Stimulated activated CD4-positive, alpha-beta T cell treated with anti-CD3 and anti-CD28 coated beads, Interleukin-1b, Interleukin-23, amount 100 ng/mL, for 24 hours (primary cell): ENCODE data around the gene LRWD1.

Source experiments
- DNase-seq, 4 experiments: peaks; one replicate each; pipeline ENCODE4 v3.0.0-alpha.2; 2020; ENCODE audit warnings: low read depth in 4 of 4, low spot score in 1 of 4

LRWD1 gene

DNA sequence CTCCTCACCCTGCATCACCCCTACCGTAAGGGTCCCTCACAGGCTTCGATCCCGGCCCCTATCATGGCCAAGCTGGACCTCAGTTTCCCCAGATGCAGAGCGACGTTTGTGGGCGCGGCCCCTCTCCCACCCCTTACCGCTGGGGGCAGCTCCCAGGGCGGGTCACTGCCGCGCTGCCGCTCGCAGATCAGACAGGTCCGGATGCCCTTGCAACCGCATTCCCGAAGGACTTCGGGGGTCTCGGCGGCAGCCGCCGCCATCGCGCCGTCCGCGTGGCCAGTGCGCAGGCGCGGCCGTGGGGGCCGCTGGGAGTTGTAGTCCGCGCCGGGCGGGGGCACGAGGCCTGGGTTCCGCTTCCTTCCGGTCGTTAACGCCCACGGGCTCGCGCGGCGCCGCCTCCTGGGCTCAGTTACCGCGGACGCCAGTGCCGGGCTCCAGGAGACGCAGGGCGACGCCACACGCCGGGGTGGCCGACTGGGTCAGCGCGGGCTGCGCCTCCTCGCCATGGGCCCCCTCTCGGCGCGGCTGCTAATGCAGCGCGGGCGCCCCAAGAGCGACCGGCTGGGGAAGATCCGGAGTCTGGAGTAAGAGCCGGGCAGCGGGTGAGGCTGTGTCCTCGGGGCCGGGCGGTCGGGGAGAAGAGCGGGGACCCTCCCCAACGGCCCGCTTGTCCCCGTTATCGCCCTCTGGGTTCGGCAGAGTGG, at the start of gene LRWD1, which contains the start of gene ALKBH4:
LRWD1 (plus strand) TSS at position 408 of the 704 bp plus-strand sequence; CDS start at position 505, 97 bp downstream.
ALKBH4 (minus strand) TSS at position 287 of the 704 bp plus-strand sequence; CDS start at position 260, 27 bp downstream.
- peak; percentile 90 to 96 (median 94) for DNase-seq

DNA sequence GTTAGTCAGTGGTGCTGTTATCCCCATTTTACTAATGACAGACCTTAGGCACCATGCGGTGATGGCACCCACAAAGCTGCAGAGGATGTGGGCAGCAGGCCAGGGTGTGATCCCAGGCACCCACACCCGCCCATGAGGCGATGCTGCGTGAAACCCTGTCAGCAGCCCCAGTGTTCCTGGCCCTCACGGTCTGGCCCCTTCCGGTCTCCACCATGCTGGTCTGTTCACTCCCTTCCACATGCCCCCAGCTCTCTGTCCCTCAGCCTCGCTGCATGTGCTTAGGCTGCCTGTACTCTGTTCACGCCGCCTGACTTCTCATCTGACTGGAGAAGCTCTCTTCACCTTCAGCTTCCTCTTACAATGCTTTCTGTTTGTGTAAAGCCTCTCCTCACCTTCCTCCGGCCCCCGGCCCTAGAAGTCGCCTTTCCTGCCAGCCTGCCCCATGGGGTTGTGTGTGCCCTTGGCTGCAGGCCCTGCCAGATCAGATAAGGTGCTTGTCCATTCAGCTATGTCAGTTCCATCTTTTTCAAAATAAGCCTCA, 49.0 kb upstream of the LRWD1 start:
- peak in 1 of 4 experiments; percentile 59 for DNase-seq

DNA sequence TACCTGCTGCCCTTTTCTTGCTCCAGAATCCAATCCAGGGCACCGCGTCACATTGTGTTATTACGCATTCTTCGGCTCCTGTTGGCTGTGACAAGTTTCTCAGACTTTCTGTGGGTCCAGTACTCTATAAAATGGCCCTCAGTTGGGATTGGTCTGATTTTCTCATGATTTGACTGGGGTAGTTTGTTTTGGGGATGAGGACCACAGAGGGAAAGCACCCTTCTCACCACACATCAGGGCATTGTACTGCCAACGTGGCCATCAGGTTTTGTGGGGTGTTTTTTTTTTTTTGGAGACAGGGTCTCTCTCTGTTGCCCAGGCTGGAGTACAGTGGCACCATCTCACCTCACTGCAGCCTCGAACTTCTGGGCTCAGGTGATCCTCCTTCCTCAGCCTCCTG, 48.4 kb upstream of the LRWD1 start:
- no peak for DNase-seq

DNA sequence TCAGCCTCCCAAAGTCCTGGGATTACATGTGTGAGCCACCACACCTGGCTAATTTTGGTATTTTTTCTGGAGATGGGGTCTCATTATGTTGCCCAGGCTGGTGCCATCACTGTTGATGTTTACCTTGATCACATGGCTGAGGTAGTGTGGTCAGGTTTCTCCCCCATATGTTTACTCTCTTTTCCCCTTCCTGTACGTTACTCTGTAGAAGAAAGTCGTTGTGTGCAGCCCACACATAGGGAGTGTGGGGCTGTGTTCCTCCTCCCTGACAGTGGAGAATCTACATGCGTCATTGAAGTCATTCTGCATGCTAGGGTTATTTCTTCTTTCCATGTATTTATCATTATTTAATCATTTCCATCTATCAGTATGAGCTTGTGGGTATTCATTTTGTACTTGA, 47.7 kb upstream of the LRWD1 start:
- no peak for DNase-seq

DNA sequence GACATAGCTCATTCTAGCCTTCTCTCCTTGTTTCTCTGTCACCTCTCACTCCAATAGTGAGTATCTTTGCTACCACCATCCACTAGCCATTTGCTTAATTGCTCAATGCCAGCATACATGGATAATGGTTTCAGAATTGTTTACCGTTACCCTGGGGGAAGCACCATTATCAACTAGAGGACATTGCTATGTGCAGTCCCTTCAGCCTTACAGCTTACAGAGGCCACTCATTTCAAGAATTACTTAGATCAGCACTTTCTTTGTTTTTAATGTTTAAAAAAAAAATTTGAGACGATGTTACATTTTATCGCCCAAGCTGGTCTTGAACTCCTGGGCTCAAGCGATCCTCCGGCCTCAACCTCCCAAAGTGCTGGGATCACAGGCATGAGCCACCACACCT, 46.2 kb upstream of the LRWD1 start:
- no peak for DNase-seq

DNA sequence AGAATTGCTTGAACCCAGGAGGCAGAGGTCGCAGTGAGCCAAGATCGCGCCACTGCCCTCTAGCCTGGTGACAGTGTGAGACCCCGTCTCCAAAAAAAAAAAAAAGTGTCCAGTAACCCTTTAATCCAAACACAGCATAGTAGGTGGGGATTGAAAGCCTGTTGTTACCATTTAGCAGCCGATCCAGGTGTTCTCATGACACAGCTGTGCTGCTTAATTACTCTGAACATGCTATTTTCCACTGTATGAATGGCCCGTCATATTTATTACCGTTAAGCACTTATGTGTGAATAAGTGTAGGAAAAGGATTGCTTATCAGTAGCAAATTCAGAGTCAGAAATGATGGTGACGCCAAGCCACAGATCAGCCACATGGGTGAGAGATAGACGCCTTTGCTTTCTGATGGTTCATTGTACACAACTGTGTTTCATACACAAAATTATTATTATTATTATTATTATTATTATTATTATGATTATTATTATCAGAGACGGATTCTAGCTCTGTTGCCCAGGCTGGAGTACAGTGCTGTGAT, 43.0 kb upstream of the LRWD1 start:
- DNase-seq: no peak

DNA sequence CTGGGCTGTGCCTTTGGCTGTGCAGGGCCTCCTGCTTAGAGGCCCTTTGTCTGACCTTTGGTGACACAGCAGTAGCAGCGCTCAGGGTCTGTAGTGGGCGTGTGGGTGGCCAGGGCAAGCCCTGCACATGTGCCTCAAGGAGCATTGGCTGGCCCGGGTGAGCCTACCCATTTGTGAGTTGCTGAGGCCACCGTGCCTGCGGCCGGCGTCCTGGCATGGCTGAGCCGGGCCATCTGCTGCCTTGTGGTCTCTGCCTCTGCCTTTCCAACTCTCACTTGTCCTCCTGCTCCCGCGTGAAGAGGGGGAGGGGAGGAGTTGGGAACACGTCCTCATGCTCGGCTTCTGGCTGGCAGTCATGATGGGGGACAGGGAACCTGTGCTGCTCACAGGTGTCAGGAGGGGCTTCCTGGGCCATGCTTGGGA, 40.6 kb upstream of the LRWD1 start:
- no peak for DNase-seq

DNA sequence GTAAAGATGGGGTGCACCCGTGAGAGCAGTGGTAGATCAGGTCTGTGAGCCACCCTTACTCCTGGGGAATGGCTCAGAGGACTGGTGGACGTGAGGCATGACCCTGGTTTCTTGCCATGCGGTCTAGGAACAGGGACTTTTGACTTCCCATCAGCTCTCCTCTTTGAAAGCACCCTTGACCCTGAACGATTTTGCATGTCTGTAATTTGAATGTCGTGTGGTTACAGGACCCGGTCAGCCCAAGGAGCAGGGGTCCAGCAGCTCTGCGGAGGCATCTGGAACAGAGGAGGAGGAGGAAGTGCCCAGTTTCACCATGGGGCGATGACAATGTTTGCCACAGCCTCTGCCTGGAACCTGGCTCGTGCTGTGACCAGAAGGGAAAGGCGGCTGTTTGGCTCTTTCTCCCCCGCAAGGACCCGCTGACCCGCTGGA, 40.0 kb upstream of the LRWD1 start:
- DNase-seq: no peak

DNA sequence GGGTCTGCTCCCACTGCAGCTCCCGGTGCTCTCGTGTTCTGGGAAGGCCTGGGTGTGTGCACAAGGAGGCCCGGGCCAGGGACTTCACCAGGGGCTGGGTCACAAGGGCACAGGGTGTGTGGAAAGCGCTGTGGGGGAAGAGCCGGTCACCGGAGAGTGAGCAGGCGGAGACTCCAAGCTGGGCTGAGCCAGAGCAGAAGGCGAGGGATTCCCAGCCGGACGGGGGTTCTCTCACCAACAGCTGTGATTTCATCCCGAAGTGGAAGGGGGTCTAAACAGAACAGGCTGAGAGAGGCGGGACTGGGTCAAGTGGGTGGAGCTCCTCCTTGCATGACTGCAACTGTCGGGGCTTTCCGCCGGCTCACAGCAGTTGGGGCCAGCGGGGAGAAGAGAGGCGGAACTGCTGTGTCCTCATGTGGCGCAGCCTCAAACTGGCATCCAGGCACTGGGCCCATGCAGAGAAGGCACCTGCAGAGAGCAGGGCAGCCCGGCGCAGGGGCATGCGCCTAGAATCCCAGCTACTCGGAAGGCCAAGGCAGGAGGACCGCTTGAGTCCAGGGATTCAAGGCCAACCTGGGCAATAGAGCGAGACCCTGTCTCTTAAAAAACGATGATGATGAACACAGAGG, 39.0 kb upstream of the LRWD1 start:
- peak; percentile 61 to 76 (median 67) for DNase-seq

DNA sequence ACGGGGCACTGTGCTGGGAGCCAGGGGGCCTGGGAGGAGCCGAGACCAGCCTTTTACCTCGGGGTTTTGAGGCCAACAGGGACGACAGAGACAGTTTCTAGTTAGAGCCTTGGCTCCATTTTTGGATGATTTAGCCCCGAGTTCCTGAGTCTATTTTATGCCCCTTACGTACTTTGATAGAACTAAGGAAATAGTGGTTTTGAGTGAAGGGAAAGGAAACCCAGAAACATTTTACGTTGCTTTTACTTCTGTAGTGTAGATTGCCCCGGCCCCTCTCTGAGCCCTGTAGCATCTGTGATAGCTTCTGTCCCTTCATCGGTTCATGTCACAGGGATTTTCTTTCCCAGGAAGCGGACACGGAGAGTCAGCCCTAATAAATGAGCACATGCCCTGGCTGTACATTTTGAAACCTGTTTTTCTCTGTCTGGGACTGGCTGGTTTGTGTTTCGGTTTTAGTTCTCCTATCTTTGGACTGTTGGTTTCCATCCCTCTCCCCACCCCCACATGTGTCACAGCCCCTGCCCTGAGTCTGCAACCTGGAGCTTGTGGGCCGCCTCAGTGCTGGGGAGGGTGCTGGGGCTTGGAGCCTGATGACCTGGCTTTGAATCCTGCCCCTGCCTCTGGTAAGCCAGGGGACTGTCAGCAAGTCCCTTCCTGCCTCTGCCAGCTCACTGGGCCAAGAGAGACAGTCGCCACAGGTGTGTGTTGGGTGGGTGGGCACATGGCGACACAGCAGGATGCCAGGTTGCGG, 38.3 kb upstream of the LRWD1 start:
- DNase-seq: peak in 3 of 4 experiments; percentile 40 to 75 (median 64)

DNA sequence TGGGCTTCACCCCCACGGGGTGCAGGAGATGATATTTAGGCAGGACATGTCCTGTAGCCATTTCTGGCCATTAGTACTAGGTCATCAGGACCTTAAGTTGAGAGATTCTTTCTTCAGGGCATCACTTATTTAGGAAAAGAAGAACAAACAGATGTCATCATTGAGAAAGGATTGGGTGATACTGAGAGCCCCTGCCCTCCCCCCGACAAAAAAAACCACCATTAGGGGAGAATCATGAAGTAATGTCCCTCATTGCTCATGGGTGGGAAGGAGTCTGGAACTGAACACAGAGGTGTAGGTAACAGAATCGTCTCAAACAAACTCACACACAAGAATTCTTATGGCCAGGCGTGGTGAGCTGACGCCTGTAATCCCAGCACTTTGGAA, 37.8 kb upstream of the LRWD1 start:
- DNase-seq: no peak

DNA sequence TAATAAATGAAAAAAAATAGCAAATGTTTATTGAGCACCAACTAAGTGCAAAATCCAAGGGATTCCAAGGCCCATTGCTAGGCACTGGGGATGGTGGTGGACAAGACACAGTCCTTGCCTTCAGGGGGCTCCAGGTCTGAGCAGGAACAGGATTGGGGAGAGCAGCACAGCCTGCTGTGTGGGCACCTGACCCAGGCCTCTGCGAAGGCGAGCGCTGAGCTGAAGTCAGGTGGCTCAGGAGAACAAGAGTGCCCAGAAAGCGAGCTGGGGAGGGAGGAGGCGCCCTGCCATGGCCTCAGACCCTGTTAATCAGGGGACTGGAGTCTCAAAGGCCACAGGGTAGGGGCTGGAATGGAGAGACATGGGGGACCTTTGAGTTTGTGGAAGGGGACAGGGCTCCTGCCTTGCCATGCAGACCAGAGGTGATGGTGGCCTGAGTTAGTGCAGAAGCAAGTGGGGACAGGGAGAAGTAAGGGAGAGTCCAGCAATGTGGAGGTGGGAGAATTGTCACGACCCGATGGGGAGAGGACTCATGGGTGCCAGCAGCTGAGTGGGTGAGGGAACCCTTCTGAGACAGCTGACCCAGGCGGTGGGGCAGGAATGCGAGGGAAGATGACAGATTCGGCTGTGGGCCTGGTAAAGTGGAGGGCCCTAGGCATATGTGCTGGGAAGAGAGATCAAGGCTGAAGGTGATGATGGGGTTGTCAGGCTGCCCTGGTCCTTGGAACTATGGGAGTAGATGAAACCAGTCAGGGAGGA, 35.5 kb upstream of the LRWD1 start:
- no peak for DNase-seq

DNA sequence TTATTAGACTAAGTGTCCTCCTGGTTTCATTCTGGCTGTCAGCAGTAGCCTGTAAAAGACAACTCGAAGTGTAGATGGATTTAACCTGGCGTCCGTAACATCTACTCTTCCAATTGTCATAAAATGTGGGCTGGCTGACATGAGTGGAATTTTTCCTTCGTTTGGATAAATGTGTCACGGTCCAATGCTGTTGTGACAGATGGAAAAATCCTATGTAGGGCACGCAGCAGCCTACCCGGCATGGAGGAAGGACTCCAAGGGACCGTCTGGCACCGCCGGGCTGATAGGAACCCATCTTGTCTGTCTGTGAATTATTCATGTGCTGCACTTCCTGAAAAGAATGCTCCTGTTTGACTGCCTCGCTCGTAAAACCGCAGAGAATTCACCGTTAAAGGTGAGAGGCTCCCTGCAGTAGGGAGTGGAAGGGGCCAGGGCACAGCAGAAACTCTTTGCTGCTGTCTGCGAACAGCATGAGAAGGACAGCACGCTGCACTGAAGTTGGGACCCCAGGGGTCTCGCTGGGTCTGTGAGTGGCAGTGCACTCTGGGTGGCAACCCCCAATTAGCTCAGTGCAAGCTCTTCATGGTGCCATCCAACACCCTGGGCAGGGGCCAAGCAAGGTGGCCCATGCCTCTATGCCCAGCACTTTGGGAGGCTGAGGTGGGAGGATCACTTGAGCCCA, 33.0 kb upstream of the LRWD1 start:
- peak in 1 of 4 experiments; percentile 33 for DNase-seq

DNA sequence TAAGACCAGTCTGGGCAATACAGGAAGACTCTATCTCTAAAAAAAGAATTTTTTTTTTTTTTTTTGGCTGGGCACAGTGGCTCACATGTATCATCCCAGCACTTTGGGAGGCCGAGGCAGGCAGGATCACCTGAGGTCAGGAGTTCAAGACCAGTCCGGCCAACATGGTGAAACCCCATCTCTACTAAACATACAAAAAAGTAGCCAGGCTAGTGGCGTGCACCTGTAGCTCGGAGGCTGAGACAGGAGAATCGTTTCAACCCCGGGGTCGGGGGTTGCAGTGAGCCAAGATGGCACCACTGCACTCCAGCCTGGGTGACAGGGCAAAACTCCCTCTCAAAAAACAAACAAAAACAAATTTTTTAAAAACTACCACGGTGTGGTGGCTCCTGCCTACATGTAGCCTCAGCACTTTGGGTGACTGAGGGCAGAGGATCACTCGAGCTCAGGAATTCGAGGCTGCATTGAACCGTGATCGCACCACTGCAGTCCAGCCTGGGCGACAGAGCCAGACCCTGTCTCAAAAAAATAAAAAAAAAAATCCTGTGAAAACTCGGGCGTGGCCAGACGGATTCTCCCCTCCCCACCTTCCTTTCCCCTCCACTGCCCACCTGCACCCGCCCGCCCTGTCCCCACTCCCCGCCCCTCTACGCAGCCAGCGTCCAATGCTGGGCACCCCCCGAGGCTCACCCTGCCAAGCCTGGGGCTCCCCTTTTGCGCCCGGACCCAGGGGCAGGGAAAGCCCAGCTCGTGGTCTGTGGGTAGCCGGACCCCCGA, 32.2 kb upstream of the LRWD1 start:
- no peak for DNase-seq

DNA sequence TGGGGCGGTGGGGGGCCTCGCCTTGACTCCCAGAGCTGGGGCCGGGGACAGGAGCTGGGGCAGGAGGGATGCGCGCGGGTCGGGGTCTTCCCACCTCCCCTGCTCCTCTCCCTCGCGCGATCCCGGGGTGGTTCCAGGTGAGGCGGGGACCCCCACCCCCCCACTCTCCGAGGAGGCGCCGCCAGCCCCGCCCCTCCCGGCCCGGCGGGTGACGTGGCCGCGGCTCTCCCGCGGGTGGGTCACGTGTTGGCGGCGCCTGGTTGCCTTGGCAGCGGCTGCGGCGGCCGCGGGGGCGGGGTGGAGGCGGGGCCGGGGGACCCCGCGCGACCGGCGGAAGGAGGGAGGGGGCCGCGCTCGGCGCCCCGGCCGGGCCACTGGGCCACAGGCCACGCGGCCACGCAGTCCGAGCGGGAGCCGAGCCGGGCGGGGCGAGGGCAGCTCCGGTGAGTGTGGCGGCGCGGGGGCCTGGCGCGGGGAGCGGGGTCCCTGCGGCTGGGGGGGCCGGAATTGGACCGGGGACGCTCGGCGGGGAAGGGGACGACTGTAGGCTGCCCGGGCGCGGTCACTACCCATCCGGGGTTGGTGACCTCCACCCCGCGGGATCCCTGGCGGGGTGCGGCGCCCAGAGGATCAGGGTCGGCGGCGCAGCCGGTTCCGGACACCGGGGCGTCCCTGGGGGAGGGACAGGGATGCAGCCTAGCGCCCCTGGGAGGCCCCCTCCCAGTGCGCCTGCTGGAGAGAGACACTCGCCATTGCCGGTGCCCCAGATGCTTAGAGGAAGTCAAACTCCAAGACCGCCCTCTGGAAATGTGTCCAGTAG, 31.4 kb upstream of the LRWD1 start, which contains the start of gene ORAI2:
ORAI2 (plus strand) TSS at position 357 of the 820 bp plus-strand sequence. CDS start 5,382 bp downstream, outside the sequence.
- peak; percentile 64 to 82 (median 76) for DNase-seq

DNA sequence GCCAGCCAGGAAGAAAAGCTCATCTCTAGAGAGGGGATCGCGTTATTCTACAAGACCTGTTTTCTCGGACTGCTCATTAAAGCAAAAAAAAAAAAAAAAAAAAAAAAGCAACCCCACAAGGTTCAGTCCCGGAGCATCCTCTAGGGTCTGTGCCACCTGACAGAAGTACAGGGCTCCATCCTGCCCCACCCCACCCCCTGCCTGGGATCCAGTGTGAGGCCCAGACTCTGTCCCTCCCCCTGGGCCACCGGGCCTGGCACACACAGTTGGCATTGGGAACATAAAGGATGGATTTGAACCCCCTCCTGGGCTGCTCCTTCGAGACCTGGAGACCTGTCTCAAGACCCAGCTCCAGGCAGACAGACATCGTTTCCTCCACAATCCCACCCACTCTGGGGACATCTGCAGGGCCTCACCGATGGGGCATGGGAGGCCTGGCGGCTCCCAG, 30.7 kb upstream of the LRWD1 start:
- no peak for DNase-seq

DNA sequence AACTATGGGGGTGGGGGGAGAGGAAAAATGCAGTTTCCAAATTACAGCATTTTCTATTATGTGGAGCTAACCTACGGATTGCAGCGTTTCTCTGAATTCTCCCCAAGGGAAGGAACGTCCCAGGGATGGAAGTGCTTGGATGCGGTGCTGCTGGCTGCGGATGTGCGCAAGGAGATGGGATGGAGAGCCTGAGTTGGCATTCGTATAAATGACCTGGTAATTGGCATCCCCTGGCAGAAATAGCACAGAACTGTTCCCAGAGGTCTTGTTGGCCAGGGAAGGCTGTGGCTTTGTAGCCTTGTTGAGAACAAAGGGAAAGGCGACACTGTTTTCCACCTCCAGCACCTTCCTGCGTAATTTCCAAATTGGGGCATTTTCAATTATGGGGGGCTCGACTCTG, 28.7 kb upstream of the LRWD1 start:
- no peak for DNase-seq
